GM12878 (cell line): ENCODE measurements around the gene HIVEP1. TPM values are rescaled to one million over a fixed set of nuclear protein-coding genes. Genes with fewer than 3 reads are reported as not detected.

Experiments used
- ATAC-seq: fragments of 200-7000 bp; cut with Tn5 transposase; 3 replicates; pipeline ENCODE4 v1.9.1; 2020; ENCODE audit warnings: mild to moderate bottlenecking, moderate library complexity
- BruUV-seq: library from RNA; stranded (reverse); fragments of 400-500 nt; replicated peaks from 2 replicates; lab custom pipeline; 2021; lab: Mats Ljungman, UMichigan
- CTCF ChIA-PET: fragments of 300-600 bp; sonication (Branson Sonifier 250); formaldehyde crosslinking; extraction: SDS; loops from one replicate; lab custom pipeline; 2021; ENCODE audit warnings: inconsistent platforms; lab: Yijun Ruan, JAX
- POLR2A ChIA-PET: fragments of 350-600 bp; formaldehyde crosslinking; extraction: SDS; loops from one replicate; lab custom pipeline; 2021; ENCODE audit warnings: inconsistent platforms; lab: Charles Lee
- RAD21 ChIA-PET: fragments of 300-600 bp; sonication (Branson Sonifier 250); formaldehyde crosslinking; loops from one replicate; lab custom pipeline; 2023; ENCODE audit warnings: antibody characterized with exemption; ENCODE audit not compliant: unreplicated experiment; lab: Charles Lee
- SMC1A ChIA-PET: fragments of 300-600 bp; sonication (Branson Sonifier 250); formaldehyde crosslinking; loops from one replicate; lab custom pipeline; 2023; ENCODE audit not compliant: unreplicated experiment, uncharacterized antibody; lab: Charles Lee
- DNase-seq: peaks from one replicate; pipeline ENCODE4 v3.0.0-alpha.2; 2011; ENCODE audit warnings: low read depth, low spot score
- FAIRE-seq: peaks from 3 replicates; lab custom pipeline; 2011; peaks lifted over from hg19 to GRCh38; lab: Jason Lieb, UNC
- H2AFZ ChIP-seq: 2 replicates; pipeline ENCODE4 v1.6.0; 2011; ENCODE audit warnings: low read depth, low read length, control low read depth; ENCODE audit not compliant: control insufficient read depth
- H3K27ac ChIP-seq: 2 replicates; pipeline ENCODE4 v1.5.1; 2011; ENCODE audit warnings: control low read depth; ENCODE audit not compliant: control insufficient read depth, insufficient read depth
- H3K27me3 ChIP-seq, 2 experiments: replicated peaks in 1 of 2; 2 replicates each; pipeline versions ENCODE4 v1.6.0 to v1.6.1; 2011; ENCODE audit warnings: low read length in 1 of 2; ENCODE audit not compliant: control insufficient read depth in 2 of 2, insufficient read depth in 2 of 2
- H3K36me3 ChIP-seq, 2 experiments: 2 replicates each; pipeline ENCODE4 v1.5.1; 2011; ENCODE audit warnings: low read length in 1 of 2; ENCODE audit not compliant: control insufficient read depth in 2 of 2, insufficient read depth in 2 of 2
- H3K4me1 ChIP-seq: 2 replicates; pipeline ENCODE4 v1.6.1; 2011; ENCODE audit warnings: mild to moderate bottlenecking, low read length, moderate library complexity, mixed read lengths; ENCODE audit not compliant: control insufficient read depth, insufficient read depth
- H3K4me2 ChIP-seq: 2 replicates; pipeline ENCODE4 v1.6.0; 2011; ENCODE audit warnings: control low read depth; ENCODE audit not compliant: control insufficient read depth, insufficient read depth
- H3K4me3 ChIP-seq: fragments of 200-600 bp; sonication (generic); 2 replicates; pipeline ENCODE4 v1.5.1; 2016
- H3K79me2 ChIP-seq: 2 replicates; pipeline ENCODE4 v1.6.0; 2011; ENCODE audit warnings: low read length; ENCODE audit not compliant: control insufficient read depth, insufficient read depth
- H3K9ac ChIP-seq: 2 replicates; pipeline ENCODE4 v1.8.0; 2011; ENCODE audit warnings: low read length, control low read depth, mixed read lengths; ENCODE audit not compliant: control insufficient read depth, insufficient read depth
- H3K9me3 ChIP-seq: replicated peaks from 3 replicates; pipeline ENCODE4 v1.5.1; 2011; ENCODE audit warnings: mild to moderate bottlenecking, low read length; ENCODE audit not compliant: control insufficient read depth, insufficient read depth
- H4K20me1 ChIP-seq: 2 replicates; pipeline ENCODE4 v1.6.0; 2011; ENCODE audit not compliant: control insufficient read depth, insufficient read depth
- CHD1 ChIP-seq: IDR thresholded peaks from 2 replicates; pipeline ENCODE4 v1.6.1; 2012; ENCODE audit warnings: low read depth, low read length, improper control_type of control experiment
- HDGF ChIP-seq: fragments of 450-650 bp; IDR thresholded peaks from 2 replicates; pipeline ENCODE4 v1.6.1; 2016; ENCODE audit warnings: antibody characterized with exemption
- JUND ChIP-seq: IDR thresholded peaks from 2 replicates; pipeline ENCODE4 v1.6.1; 2012; ENCODE audit warnings: low read depth, mild to moderate bottlenecking, low read length, improper control_type of control experiment, moderate library complexity
- MXI1 ChIP-seq: fragments of 150-350 bp; IDR thresholded peaks from 2 replicates; pipeline ENCODE4 v1.6.1; 2011; ENCODE audit warnings: low read depth, mild to moderate bottlenecking, inconsistent platforms, low read length, improper control_type of control experiment
- POLR2A ChIP-seq: IDR thresholded peaks from 2 replicates; pipeline ENCODE4 v1.6.1; 2011; ENCODE audit warnings: low read depth, mild to moderate bottlenecking, low read length
- SPI1 ChIP-seq: IDR thresholded peaks from 2 replicates; pipeline ENCODE4 v1.6.1; 2011; ENCODE audit warnings: low read depth, mild to moderate bottlenecking, low read length, moderate library complexity, borderline replicate concordance; ENCODE audit not compliant: insufficient read depth
- STAT3 ChIP-seq: IDR thresholded peaks from 2 replicates; pipeline ENCODE4 v1.6.1; 2011; ENCODE audit warnings: low read depth, low read length, improper control_type of control experiment
- TARDBP ChIP-seq: IDR thresholded peaks from 2 replicates; pipeline ENCODE4 v1.6.1; 2016; ENCODE audit warnings: borderline replicate concordance
- WGBS: methylation state at CpG from one replicate; pipeline ENCODE4 v1.1.6; 2016; ENCODE audit warnings: low lambda C conversion rate; ENCODE audit not compliant: insufficient replicate concordance, insufficient coverage; ENCODE audit errors: missing lambda C conversion rate; 5-methylcytosine and 5-hydroxymethylcytosine counted together
- in situ Hi-C: fragments of 300-500 bp; cut with MboI; formaldehyde crosslinking; loops from 9 replicates; pipeline ENCODE4 v1.14.3; 2018; ENCODE audit warnings: mixed read lengths
- intact Hi-C: fragments of 100-400 bp; cut with micrococcal nuclease; formaldehyde crosslinking; loops from one replicate; pipeline ENCODE4 v1.14.2; 2022; ENCODE audit not compliant: unreplicated experiment
- polyA plus RNA-seq, 11 experiments: library from polyadenylated mRNA; depleted of rRNA in 4 of 11; unstranded in 6 of 11; stranded (reverse) in 5 of 11; fragments of >200 nt; fragmentation: Nextera tagmentation in 4 of 11; fragmentation: Illumina TruSeq in 1 of 11; extraction: Ambion mirVana in 4 of 11; extraction: Trizol in 1 of 11; gene quantifications; 1 replicate in 1 of 11; 2 replicates in 10 of 11; pipeline versions ENCODE4 v1.2.1 to v1.2.3, GENCODE V29; 2011 to 2016; ENCODE audit warnings: inconsistent platforms in 2 of 11, missing spikeins in 2 of 11, low read depth in 1 of 11
- total RNA-seq, 4 experiments: library from RNA; depleted of rRNA in 3 of 4; stranded (reverse); fragments of >200 nt in 3 of 4; fragmentation: Illumina TruSeq in 1 of 4; extraction: Trizol in 1 of 4; gene quantifications; 2 replicates each; pipeline versions ENCODE4 v1.2.1 to v1.2.3, GENCODE V29; 2013 to 2021
- TF ChIP-seq, protein P1 (sequence below): IDR thresholded peaks from 2 replicates; pipeline ENCODE4 v1.6.1; 2011; ENCODE audit warnings: borderline replicate concordance, low read depth, mild to moderate bottlenecking, moderate library complexity, low read length; ENCODE audit not compliant: insufficient read depth, poor library complexity, severe bottlenecking
- TF ChIP-seq, protein P2 (sequence below): IDR thresholded peaks from 2 replicates; pipeline ENCODE4 v1.6.1; 2012; ENCODE audit warnings: low read depth, low read length, improper control_type of control experiment

HIVEP1 gene
- total and polyA plus RNA-seq, 10 of the 15 experiments (the other 5 are each of a cell fraction or from before 2014, with no cell fraction given): 4.3 to 37.5 (median 21.6) TPM

GRCh38 chr6:12020187-12020791, 8.2 kb downstream of the HIVEP1 start:
- H3K79me2 ChIP-seq: peaks cover 76% of the 10 kb centered on the region
- no peaks in the 10 kb centered on the region for H3K27me3 ChIP-seq
- TF ChIP-seq SPI1: no peak
- peak; percentile 58; the same call in 1 of the 2 replicates for TF ChIP-seq POLR2A
- TF ChIP-seq HDGF: no peak
- RAD21 ChIA-PET: no interaction called here
- no peaks in the 10 kb centered on the region for H3K4me1 ChIP-seq
- FAIRE-seq (no peak), DNase-seq (no peak), ATAC-seq (no peak)
- peaks cover 15 to 16% of the 10 kb centered on the region in 2 experiments for H3K36me3 ChIP-seq
- 87% methylated on average over 12 of the region's 12 CpGs for WGBS
- H3K9me3 ChIP-seq: peaks cover 13% of the 10 kb centered on the region
- no peak overlapping the region for H3K27ac ChIP-seq
- BruUV-seq: no TSS peak
- intact Hi-C loops (no loop called here), in situ Hi-C loops (loop anchor here (25.0 kb wide), 1 partner anchor 308 kb away; no protein-coding TSS in a partner anchor)
- no peak overlapping the region for H3K4me3 ChIP-seq
- H2AFZ ChIP-seq: no peak overlapping the region
- no peak overlapping the region for H3K9ac ChIP-seq
- no peak overlapping the region for H3K4me2 ChIP-seq
- SMC1A ChIA-PET: interaction anchor here (1.0 to 1.3 kb wide), 4 partner anchors 8 to 269 kb away, joined by 3 read pairs; no protein-coding TSS in a partner anchor
- CTCF ChIA-PET: interaction anchor here (0.7 kb wide), 2 partner anchors 18 to 320 kb away, joined by 3 to 7 read pairs; no protein-coding TSS in a partner anchor
- POLR2A ChIA-PET: interaction anchor here (0.6 kb wide), 1 partner anchor 463 kb away, joined by 3 read pairs; no protein-coding TSS in a partner anchor
- H4K20me1 ChIP-seq: no peaks in the 10 kb centered on the region

- POLR2A ChIA-PET: no interaction called here
Observed at GRCh38 chr6:12022481-12022880, 10.4 kb downstream of the HIVEP1 start.

More at GRCh38 chr6:12022481-12022880, 10.4 kb downstream of the HIVEP1 start:
- Histone ChIP-seq H3K79me2 (peaks cover 81% of the 10 kb centered on the region), H3K27me3 (no peaks in the 10 kb centered on the region), H3K27ac (no peak overlapping the region), H3K4me1 (peaks cover 4% of the 10 kb centered on the region; the same call in 1 of the 2 replicates), H3K4me3 (no peak overlapping the region), H4K20me1 (no peaks in the 10 kb centered on the region), H3K9ac (no peak overlapping the region)
- no peak for FAIRE-seq
- WGBS: 91% methylated on average over 1 of the region's 1 CpG
- DNase-seq: no peak
- ATAC-seq: no peak
- TF ChIP-seq MXI1: no peak
- TF ChIP-seq TARDBP: no peak
- TF ChIP-seq JUND: no peak
- TF ChIP-seq, protein P1, sequence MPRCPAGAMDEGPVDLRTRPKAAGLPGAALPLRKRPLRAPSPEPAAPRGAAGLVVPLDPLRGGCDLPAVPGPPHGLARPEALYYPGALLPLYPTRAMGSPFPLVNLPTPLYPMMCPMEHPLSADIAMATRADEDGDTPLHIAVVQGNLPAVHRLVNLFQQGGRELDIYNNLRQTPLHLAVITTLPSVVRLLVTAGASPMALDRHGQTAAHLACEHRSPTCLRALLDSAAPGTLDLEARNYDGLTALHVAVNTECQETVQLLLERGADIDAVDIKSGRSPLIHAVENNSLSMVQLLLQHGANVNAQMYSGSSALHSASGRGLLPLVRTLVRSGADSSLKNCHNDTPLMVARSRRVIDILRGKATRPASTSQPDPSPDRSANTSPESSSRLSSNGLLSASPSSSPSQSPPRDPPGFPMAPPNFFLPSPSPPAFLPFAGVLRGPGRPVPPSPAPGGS: no peak
- TF ChIP-seq CHD1: no peak
- TF ChIP-seq STAT3: no peak
- TF ChIP-seq, protein P2, sequence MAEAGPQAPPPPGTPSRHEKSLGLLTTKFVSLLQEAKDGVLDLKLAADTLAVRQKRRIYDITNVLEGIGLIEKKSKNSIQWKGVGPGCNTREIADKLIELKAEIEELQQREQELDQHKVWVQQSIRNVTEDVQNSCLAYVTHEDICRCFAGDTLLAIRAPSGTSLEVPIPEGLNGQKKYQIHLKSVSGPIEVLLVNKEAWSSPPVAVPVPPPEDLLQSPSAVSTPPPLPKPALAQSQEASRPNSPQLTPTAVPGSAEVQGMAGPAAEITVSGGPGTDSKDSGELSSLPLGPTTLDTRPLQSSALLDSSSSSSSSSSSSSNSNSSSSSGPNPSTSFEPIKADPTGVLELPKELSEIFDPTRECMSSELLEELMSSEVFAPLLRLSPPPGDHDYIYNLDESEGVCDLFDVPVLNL: no peak
- TF ChIP-seq, all 136 proteins: peak for 0
- ChIA-PET RAD21 (no interaction called here), CTCF (no interaction called here), SMC1A (interaction anchor here (1.2 to 2.0 kb wide), 3 partner anchors 9 to 47 kb away, joined by 3 to 22 read pairs (median 4); no protein-coding TSS in a partner anchor)
- intact Hi-C loops (no loop called here), in situ Hi-C loops (loop anchor here (25.0 kb wide), 1 partner anchor 310 kb away; no protein-coding TSS in a partner anchor)
- H3K9me3 ChIP-seq: peaks cover 2% of the 10 kb centered on the region; the same call in 2 of the 3 replicates
- peaks cover 10 to 13% of the 10 kb centered on the region in 2 experiments for H3K36me3 ChIP-seq
- no peak overlapping the region for H3K4me2 ChIP-seq
- no peak overlapping the region for H2AFZ ChIP-seq
- BruUV-seq: no TSS peak
